ENCODE measurements around the gene SLC25A21.

Gene SLC25A21

DNA sequence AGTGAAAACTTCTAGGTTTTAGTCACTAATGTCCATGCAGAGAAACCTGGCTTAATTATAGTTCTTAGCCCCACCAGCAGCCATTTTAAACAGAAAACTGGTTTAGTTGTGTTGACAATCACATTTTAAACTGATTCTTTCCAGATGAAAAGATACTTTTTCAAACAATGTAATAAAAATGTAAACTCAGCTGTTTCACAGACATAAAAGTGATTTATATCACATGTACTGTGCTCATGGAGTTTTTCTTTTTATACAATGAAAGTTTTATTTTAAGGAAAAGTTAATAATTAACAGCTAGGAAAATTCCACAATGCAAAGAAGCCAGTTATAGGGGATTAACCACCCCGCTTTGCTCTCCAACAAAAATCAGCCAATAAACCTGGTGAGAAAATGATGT lies 381.0 kb downstream of the SLC25A21 start:
- no peak for TF ChIP-seq CTCF (IDR thresholded peaks at IDR 0.05; ENCODE audit: low read depth, low read length, missing control alignments)
- no peak for DNase-seq (ENCODE audit: extremely low read depth, low read depth)
- no peak overlapping the region for H3K4me3 ChIP-seq (replicated peaks; ENCODE audit: low read depth, low read length)

- DNase-seq (ENCODE audit: extremely low read depth, low read depth): no peak
- H3K4me3 ChIP-seq (replicated peaks; ENCODE audit: low read depth, low read length): no peak overlapping the region
- no peak for TF ChIP-seq CTCF (IDR thresholded peaks at IDR 0.05; ENCODE audit: low read depth, low read length, missing control alignments)
Measured at GRCh38 chr14:36785511-36785910, 386.9 kb downstream of the SLC25A21 start.

DNA sequence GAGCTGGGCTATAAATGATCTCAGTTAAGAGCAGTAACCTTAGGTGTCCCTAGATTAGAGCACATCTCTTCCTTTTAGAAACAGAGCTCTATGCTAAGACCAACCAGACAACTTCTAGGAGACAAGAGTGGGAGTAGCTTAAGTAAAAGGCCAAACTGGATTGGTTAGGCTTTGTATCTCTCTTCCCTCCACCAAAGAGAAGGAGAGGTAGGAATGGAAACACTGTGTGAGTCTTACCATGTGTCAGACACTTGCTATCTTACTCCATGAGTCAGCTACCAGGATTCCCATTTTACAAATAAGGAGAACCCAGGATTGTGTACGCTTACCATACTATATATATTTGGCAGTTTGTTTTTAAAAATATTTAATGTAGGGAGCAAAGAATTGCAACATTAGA lies 387.9 kb downstream of the SLC25A21 start:
- H3K4me3 ChIP-seq (replicated peaks; ENCODE audit: low read depth, low read length): no peak overlapping the region
- no peak for DNase-seq (ENCODE audit: extremely low read depth, low read depth)
- no peak for TF ChIP-seq CTCF (IDR thresholded peaks at IDR 0.05; ENCODE audit: low read depth, low read length, missing control alignments)

DNA sequence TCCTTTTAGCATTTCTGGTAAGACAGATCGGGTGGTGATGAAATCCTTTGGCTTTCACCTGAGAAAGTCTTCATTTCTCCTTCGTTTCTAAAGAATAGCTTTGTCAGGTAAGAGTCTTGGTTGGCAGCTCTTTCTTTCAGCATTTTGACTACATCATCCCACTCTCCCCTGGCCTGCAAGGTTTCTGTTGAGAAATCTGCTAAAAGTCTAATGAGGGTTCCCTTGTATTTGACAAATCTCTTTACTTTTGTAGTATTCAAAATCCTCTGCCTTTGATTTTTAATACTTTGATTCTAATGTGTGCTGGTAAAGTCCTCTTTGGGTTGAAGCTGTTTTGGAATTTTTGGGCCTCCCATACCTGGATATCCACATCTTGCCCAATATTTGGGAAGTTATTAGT lies 390.5 kb downstream of the SLC25A21 start:
- H3K4me3 ChIP-seq (replicated peaks; ENCODE audit: low read depth, low read length): no peak overlapping the region
- DNase-seq (ENCODE audit: extremely low read depth, low read depth): no peak
- no peak for TF ChIP-seq CTCF (IDR thresholded peaks at IDR 0.05; ENCODE audit: low read depth, low read length, missing control alignments)

GRCh38 chr14:36773558-36773957 lies 398.8 kb downstream of the SLC25A21 start:
- no peak overlapping the region for H3K4me3 ChIP-seq (replicated peaks; ENCODE audit: low read depth, low read length)
- TF ChIP-seq CTCF (IDR thresholded peaks at IDR 0.05; ENCODE audit: low read depth, low read length, missing control alignments): no peak
- DNase-seq (ENCODE audit: extremely low read depth, low read depth): no peak

GRCh38 chr14:36773136-36773540 lies 399.3 kb downstream of the SLC25A21 start:
- no peak for DNase-seq (ENCODE audit: extremely low read depth, low read depth)
- TF ChIP-seq CTCF (IDR thresholded peaks at IDR 0.05; ENCODE audit: low read depth, low read length, missing control alignments): no peak
- H3K4me3 ChIP-seq (replicated peaks; ENCODE audit: low read depth, low read length): no peak overlapping the region

DNA sequence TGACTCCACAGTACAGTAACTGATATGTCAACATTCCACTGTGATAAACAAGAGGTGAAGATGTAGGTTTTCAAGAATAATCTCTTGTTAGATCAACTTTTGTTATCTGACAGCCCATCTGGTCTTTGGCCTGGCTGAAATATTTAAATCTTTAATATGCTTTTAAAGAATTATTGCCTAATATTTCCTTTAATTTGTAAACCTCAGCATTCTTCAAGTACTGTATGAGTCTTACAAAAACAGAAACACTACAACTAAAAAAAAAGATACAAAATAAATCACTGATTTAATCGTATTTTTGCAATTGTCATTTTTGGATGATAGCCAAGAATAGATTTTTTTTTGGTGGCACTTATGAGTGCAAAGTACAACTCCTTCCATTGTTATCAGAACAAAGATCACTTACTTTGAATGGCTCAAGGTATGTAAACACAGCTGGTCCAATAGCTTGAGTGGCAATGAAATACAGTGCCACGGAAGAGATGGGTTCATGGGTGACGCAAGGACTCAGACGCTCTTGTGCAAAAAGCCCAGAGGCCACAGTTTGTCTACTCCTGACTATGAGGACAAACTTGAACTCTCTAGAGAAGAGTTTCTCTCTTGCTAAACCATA lies 401.3 kb downstream of the SLC25A21 start:
- TF ChIP-seq CTCF (IDR thresholded peaks at IDR 0.05; ENCODE audit: low read depth, low read length, missing control alignments): no peak
- no peak overlapping the region for H3K4me3 ChIP-seq (replicated peaks; ENCODE audit: low read depth, low read length)
- no peak for DNase-seq (ENCODE audit: extremely low read depth, low read depth)

All from HFF-Myc (cell line).